H1 (cell line): ENCODE measurements around the gene MICU1. TPM values are rescaled to one million over a fixed set of nuclear protein-coding genes. Genes with fewer than 3 reads are reported as not detected.

ENCODE experiments used
- POU5F1 ChIP-seq: IDR thresholded peaks from 2 replicates; pipeline ENCODE4 v1.6.1; 2011; ENCODE audit warnings: low read depth, mild to moderate bottlenecking, low read length, moderate library complexity
- RBBP5 ChIP-seq: IDR thresholded peaks from 2 replicates; pipeline ENCODE4 v1.7.1; 2012; ENCODE audit warnings: low read depth, mild to moderate bottlenecking, inconsistent platforms, low read length, moderate library complexity, borderline replicate concordance
- RFX5 ChIP-seq: IDR thresholded peaks from 2 replicates; pipeline ENCODE4 v1.6.1; 2011; ENCODE audit warnings: low read depth, low read length, improper control_type of control experiment, borderline replicate concordance
- RNF2 ChIP-seq: fragments of 200-900, 300-1000 bp; sonication (generic); IDR thresholded peaks from 2 replicates; pipeline ENCODE4 v1.7.1; 2016; ENCODE audit warnings: borderline replicate concordance, low read depth, mild to moderate bottlenecking, antibody characterized with exemption, low read length; ENCODE audit not compliant: poor library complexity, severe bottlenecking; ENCODE audit errors: missing control alignments
- SUZ12 ChIP-seq: fragments of 200-600 bp; sonication (generic); IDR thresholded peaks from 2 replicates; pipeline ENCODE4 v1.6.1; 2012; ENCODE audit warnings: mild to moderate bottlenecking, inconsistent platforms, low read length, moderate library complexity, mixed read lengths
- polyA plus RNA-seq, 7 experiments: library from polyadenylated mRNA; depleted of rRNA in 3 of 7; stranded (reverse) in 5 of 7; unstranded in 2 of 7; fragments of >200 nt in 5 of 7; fragments of 200-250 nt in 2 of 7; gene quantifications; 1 replicate in 5 of 7; 2 replicates in 1 of 7; 4 replicates in 1 of 7; pipeline versions ENCODE4 v1.2.1 to v1.2.3, GENCODE V29; 2011 to 2013; ENCODE audit warnings: missing spikeins in 2 of 7, mixed read lengths in 2 of 7
- total RNA-seq: library from RNA; stranded (reverse); fragmentation: NEBNext Ultra II Directional; extraction: Animal tissue kit (Norgen Biotek cat#: 25700); gene quantifications from 2 replicates; pipeline ENCODE4 v1.2.1, GENCODE V29; 2021
- TF ChIP-seq, protein P1 (sequence below): fragments of 300-600 bp; sonication (generic); IDR thresholded peaks from 2 replicates; pipeline ENCODE4 v1.7.1; 2012; ENCODE audit warnings: low read length, moderate library complexity, mild to moderate bottlenecking, inconsistent platforms; ENCODE audit not compliant: insufficient replicate concordance

MICU1 gene
- total and polyA plus RNA-seq, 2 of the 8 experiments (the other 6 are each of a cell fraction or from before 2014, with no cell fraction given), result 18.0 to 36.7 TPM

DNA sequence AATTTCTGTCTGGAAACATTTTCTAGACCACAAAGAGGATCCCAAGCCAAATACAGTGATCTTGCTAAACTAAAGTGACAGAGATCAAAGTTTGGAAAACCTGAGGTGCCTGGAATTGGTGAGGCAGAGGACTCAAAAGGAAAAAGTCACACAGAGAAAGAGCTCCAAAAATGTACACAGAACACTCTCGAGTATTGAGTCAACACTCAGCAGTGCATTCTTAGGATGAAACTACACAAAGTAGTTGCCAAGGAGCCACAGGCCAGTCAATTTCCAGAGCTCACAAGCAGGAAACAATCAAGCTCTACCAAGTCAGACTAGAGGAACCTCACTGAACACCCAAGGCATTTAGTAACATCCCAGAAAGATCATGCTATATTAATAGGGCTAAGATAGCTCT lies 61.3 kb downstream of the MICU1 start (continued):
- TF ChIP-seq, protein P1, sequence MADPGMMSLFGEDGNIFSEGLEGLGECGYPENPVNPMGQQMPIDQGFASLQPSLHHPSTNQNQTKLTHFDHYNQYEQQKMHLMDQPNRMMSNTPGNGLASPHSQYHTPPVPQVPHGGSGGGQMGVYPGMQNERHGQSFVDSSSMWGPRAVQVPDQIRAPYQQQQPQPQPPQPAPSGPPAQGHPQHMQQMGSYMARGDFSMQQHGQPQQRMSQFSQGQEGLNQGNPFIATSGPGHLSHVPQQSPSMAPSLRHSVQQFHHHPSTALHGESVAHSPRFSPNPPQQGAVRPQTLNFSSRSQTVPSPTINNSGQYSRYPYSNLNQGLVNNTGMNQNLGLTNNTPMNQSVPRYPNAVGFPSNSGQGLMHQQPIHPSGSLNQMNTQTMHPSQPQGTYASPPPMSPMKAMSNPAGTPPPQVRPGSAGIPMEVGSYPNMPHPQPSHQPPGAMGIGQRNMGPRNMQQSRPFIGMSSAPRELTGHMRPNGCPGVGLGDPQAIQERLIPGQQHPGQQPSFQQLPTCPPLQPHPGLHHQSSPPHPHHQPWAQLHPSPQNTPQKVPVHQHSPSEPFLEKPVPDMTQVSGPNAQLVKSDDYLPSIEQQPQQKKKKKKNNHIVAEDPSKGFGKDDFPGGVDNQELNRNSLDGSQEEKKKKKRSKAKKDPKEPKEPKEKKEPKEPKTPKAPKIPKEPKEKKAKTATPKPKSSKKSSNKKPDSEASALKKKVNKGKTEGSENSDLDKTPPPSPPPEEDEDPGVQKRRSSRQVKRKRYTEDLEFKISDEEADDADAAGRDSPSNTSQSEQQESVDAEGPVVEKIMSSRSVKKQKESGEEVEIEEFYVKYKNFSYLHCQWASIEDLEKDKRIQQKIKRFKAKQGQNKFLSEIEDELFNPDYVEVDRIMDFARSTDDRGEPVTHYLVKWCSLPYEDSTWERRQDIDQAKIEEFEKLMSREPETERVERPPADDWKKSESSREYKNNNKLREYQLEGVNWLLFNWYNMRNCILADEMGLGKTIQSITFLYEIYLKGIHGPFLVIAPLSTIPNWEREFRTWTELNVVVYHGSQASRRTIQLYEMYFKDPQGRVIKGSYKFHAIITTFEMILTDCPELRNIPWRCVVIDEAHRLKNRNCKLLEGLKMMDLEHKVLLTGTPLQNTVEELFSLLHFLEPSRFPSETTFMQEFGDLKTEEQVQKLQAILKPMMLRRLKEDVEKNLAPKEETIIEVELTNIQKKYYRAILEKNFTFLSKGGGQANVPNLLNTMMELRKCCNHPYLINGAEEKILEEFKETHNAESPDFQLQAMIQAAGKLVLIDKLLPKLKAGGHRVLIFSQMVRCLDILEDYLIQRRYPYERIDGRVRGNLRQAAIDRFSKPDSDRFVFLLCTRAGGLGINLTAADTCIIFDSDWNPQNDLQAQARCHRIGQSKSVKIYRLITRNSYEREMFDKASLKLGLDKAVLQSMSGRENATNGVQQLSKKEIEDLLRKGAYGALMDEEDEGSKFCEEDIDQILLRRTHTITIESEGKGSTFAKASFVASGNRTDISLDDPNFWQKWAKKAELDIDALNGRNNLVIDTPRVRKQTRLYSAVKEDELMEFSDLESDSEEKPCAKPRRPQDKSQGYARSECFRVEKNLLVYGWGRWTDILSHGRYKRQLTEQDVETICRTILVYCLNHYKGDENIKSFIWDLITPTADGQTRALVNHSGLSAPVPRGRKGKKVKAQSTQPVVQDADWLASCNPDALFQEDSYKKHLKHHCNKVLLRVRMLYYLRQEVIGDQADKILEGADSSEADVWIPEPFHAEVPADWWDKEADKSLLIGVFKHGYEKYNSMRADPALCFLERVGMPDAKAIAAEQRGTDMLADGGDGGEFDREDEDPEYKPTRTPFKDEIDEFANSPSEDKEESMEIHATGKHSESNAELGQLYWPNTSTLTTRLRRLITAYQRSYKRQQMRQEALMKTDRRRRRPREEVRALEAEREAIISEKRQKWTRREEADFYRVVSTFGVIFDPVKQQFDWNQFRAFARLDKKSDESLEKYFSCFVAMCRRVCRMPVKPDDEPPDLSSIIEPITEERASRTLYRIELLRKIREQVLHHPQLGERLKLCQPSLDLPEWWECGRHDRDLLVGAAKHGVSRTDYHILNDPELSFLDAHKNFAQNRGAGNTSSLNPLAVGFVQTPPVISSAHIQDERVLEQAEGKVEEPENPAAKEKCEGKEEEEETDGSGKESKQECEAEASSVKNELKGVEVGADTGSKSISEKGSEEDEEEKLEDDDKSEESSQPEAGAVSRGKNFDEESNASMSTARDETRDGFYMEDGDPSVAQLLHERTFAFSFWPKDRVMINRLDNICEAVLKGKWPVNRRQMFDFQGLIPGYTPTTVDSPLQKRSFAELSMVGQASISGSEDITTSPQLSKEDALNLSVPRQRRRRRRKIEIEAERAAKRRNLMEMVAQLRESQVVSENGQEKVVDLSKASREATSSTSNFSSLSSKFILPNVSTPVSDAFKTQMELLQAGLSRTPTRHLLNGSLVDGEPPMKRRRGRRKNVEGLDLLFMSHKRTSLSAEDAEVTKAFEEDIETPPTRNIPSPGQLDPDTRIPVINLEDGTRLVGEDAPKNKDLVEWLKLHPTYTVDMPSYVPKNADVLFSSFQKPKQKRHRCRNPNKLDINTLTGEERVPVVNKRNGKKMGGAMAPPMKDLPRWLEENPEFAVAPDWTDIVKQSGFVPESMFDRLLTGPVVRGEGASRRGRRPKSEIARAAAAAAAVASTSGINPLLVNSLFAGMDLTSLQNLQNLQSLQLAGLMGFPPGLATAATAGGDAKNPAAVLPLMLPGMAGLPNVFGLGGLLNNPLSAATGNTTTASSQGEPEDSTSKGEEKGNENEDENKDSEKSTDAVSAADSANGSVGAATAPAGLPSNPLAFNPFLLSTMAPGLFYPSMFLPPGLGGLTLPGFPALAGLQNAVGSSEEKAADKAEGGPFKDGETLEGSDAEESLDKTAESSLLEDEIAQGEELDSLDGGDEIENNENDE, result no peak
- TF ChIP-seq RFX5 (no peak), RNF2 (no peak), SUZ12 (no peak), RBBP5 (no peak), POU5F1 (no peak)
